ENCODE measurements around the gene WDFY3. TPM values are rescaled to one million over a fixed set of nuclear protein-coding genes. Genes with fewer than 3 reads are reported as not detected.

The WDFY3 gene
- total RNA-seq, 1 donor from 2014 or later, result 89.5 TPM

- Histone ChIP-seq H3K9ac (ENCODE audit: low read length) (no peak overlapping the region), H3K36me3 (ENCODE audit: insufficient read depth, low read length) (peaks cover 17% of the 10 kb centered on the region), H3K4me1 (ENCODE audit: insufficient read depth, low read length) (no peaks in the 10 kb centered on the region), H3K79me2 (ENCODE audit: insufficient read depth, low read length) (no peaks in the 10 kb centered on the region), H2AFZ (ENCODE audit: low read depth, low read length) (no peak overlapping the region), H3K4me2 (ENCODE audit: low read length) (no peak overlapping the region), H3K27ac (ENCODE audit: low read depth, low read length) (no peak overlapping the region), H3K9me3 (ENCODE audit: insufficient read depth, low read depth, low read length) (no peaks in the 10 kb centered on the region), H3K27me3 (ENCODE audit: insufficient read depth, low read length) (no peaks in the 10 kb centered on the region), H4K20me1 (ENCODE audit: insufficient read depth, low read length) (no peaks in the 10 kb centered on the region), H3K4me3 (ENCODE audit: insufficient read depth, low read depth, low read length) (no peak overlapping the region)
- H3K4me1 Mint-ChIP-seq (ENCODE audit: low read depth, unreplicated experiment), result no peaks in the 10 kb centered on the region
- no peaks in the 10 kb centered on the region for H3K9me3 Mint-ChIP-seq (ENCODE audit: unreplicated experiment)
- no peak for FAIRE-seq
- no peaks in the 10 kb centered on the region for H3K27me3 Mint-ChIP-seq (ENCODE audit: low read depth, unreplicated experiment)
- DNase-seq (ENCODE audit: low read depth), result no peak
- TF ChIP-seq EZH2 (IDR thresholded peaks at IDR 0.05; ENCODE audit: insufficient read depth, low read length), result no peak
- no peak for TF ChIP-seq CTCF (IDR thresholded peaks at IDR 0.05; ENCODE audit: insufficient read depth, low read depth, low read length)
- H3K36me3 Mint-ChIP-seq (ENCODE audit: low read depth, unreplicated experiment), result peaks cover 4% of the 10 kb centered on the region
- no peak overlapping the region for H3K27ac Mint-ChIP-seq (ENCODE audit: unreplicated experiment)
- no peak overlapping the region for H3K4me3 Mint-ChIP-seq (ENCODE audit: unreplicated experiment)
Measured at GRCh38 chr4:84722720-84723119, 243.8 kb downstream of the WDFY3 start.

GRCh38 chr4:84719115-84719514 lies 247.4 kb downstream of the WDFY3 start:
- Mint-ChIP-seq H3K9me3 (ENCODE audit: unreplicated experiment) (no peaks in the 10 kb centered on the region), H3K36me3 (ENCODE audit: low read depth, unreplicated experiment) (peaks cover 4% of the 10 kb centered on the region)
- no peak for FAIRE-seq

More at GRCh38 chr4:84719115-84719514, 247.4 kb downstream of the WDFY3 start:
- no peaks in the 10 kb centered on the region for H3K4me1 ChIP-seq (ENCODE audit: insufficient read depth, low read length)
- no peaks in the 10 kb centered on the region for H3K27me3 ChIP-seq (ENCODE audit: insufficient read depth, low read length)
- no peak overlapping the region for H3K27ac ChIP-seq (ENCODE audit: low read depth, low read length)
- Mint-ChIP-seq H3K27me3 (ENCODE audit: low read depth, unreplicated experiment) (no peaks in the 10 kb centered on the region), H3K4me1 (ENCODE audit: low read depth, unreplicated experiment) (no peaks in the 10 kb centered on the region), H3K27ac (ENCODE audit: unreplicated experiment) (no peak overlapping the region), H3K4me3 (ENCODE audit: unreplicated experiment) (no peak overlapping the region)
- no peak for DNase-seq (ENCODE audit: low read depth)
- no peak for TF ChIP-seq EZH2 (IDR thresholded peaks at IDR 0.05; ENCODE audit: insufficient read depth, low read length)
- no peak for TF ChIP-seq CTCF (IDR thresholded peaks at IDR 0.05; ENCODE audit: insufficient read depth, low read depth, low read length)
- no peak overlapping the region for H3K4me3 ChIP-seq (ENCODE audit: insufficient read depth, low read depth, low read length)
- H3K79me2 ChIP-seq (ENCODE audit: insufficient read depth, low read length), result no peaks in the 10 kb centered on the region
- H3K9me3 ChIP-seq (ENCODE audit: insufficient read depth, low read depth, low read length), result no peaks in the 10 kb centered on the region
- H4K20me1 ChIP-seq (ENCODE audit: insufficient read depth, low read length), result no peaks in the 10 kb centered on the region
- no peak overlapping the region for H3K4me2 ChIP-seq (ENCODE audit: low read length)
- H2AFZ ChIP-seq (ENCODE audit: low read depth, low read length), result no peak overlapping the region
- H3K36me3 ChIP-seq (ENCODE audit: insufficient read depth, low read length), result peaks cover 20% of the 10 kb centered on the region
- H3K9ac ChIP-seq (ENCODE audit: low read length), result no peak overlapping the region
